AG04449 (cell line): ENCODE data around the gene HOXA1.
"Not testable (repeated sequence)": the region's sequence is repeated elsewhere in the genome, so short reads cannot be mapped to it uniquely, and the experiment has no call there.

ENCODE experiments used
- CTCF ChIA-PET: fragments of 350-600 bp; formaldehyde crosslinking; extraction: SDS; loops from one replicate; lab custom pipeline; 2021; ENCODE audit warnings: antibody characterized with exemption; lab: Yijun Ruan, JAX
- POLR2A ChIA-PET: fragments of 400-600, 350-600 bp; formaldehyde crosslinking; extraction: SDS; loops from one replicate; lab custom pipeline; 2020; ENCODE audit warnings: antibody characterized with exemption, inconsistent platforms; lab: Yijun Ruan, JAX
- DNase-seq: peaks from one replicate; pipeline ENCODE4 v3.0.0-alpha.2; 2010; ENCODE audit warnings: low read depth, low spot score
- H3K4me3 ChIP-seq: 2 replicates; pipeline ENCODE4 v1.5.1; 2011; ENCODE audit warnings: low read depth, mild to moderate bottlenecking, control low read depth, low read length
- TF ChIP-seq, protein P1 (sequence below): IDR thresholded peaks from one replicate; pipeline ENCODE4 v1.5.1; 2011; ENCODE audit warnings: mild to moderate bottlenecking, moderate library complexity, low read length, control low read depth, inconsistent platforms; ENCODE audit not compliant: insufficient read depth; ENCODE audit errors: missing control alignments

The HOXA1 gene

GRCh38 chr7:27048438-27048837 lies 47.4 kb downstream of the HOXA1 start:
- DNase-seq, result no peak
- H3K4me3 ChIP-seq, result no peak overlapping the region
- TF ChIP-seq, protein P1, sequence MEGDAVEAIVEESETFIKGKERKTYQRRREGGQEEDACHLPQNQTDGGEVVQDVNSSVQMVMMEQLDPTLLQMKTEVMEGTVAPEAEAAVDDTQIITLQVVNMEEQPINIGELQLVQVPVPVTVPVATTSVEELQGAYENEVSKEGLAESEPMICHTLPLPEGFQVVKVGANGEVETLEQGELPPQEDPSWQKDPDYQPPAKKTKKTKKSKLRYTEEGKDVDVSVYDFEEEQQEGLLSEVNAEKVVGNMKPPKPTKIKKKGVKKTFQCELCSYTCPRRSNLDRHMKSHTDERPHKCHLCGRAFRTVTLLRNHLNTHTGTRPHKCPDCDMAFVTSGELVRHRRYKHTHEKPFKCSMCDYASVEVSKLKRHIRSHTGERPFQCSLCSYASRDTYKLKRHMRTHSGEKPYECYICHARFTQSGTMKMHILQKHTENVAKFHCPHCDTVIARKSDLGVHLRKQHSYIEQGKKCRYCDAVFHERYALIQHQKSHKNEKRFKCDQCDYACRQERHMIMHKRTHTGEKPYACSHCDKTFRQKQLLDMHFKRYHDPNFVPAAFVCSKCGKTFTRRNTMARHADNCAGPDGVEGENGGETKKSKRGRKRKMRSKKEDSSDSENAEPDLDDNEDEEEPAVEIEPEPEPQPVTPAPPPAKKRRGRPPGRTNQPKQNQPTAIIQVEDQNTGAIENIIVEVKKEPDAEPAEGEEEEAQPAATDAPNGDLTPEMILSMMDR, result no peak
- ChIA-PET CTCF (no interaction called here), POLR2A (no interaction called here)

- TF ChIP-seq, protein P1, result no peak
- CTCF ChIA-PET, result interaction anchor here (1.4 kb wide), 1 partner anchor 18 kb away, joined by 3 read pairs; no protein-coding TSS in a partner anchor
- no peak for DNase-seq
- POLR2A ChIA-PET, result no interaction called here
- no peak overlapping the region for H3K4me3 ChIP-seq
Measured at GRCh38 chr7:27046854-27047549, 48.8 kb downstream of the HOXA1 start.

DNA sequence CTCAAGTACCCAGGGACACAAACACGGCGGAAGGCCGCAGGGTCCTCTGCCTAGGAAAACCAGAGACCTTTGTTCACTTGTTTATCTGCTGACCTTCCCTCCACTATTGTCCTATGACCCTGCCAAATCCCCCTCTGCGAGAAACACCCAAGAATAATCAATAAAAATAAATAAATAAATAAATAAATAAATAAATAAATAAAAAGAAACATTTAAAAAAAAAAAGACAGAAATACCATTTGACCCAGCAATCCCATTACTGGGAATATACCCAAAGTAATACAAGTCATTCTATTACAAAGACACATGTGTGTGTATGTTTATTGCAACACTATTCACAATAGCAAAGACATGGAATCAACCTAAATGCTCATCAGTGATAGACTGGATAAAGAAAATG lies 49.8 kb downstream of the HOXA1 start:
- CTCF ChIA-PET, result interaction anchor here (1.4 kb wide), 1 partner anchor 19 kb away, joined by 3 read pairs; no protein-coding TSS in a partner anchor
- POLR2A ChIA-PET, H3K4me3 ChIP-seq, DNase-seq: not testable (repeated sequence)

DNA sequence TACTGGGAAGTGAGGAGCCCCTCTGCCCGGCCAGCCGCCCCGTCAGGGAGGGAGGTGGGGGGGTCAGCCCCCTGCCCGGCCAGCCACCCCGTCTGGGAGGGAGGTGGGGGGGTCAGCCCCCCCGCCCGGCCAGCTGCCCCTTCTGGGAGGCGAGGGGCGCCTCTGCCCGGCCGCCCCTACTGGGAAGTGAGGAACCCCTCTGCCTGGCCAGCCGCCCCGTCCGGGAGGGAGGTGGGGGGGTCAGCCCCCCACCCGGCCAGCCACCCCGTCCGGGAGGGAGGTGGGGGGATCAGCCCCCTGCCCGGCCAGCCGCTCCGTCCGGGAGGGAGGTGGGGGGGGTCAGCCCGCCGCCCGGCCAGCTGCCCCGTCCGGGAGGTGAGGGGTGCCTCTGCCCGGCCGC lies 50.7 kb downstream of the HOXA1 start:
- DNase-seq, H3K4me3 ChIP-seq, CTCF ChIA-PET, POLR2A ChIA-PET: not testable (repeated sequence)
